ENCODE data around the gene DNAJC2. TPM values are rescaled to one million over a fixed set of nuclear protein-coding genes. Genes with fewer than 3 reads are reported as not detected.

DNAJC2 gene
- total RNA-seq: 27.7 and 30.9 TPM in 2 replicates

GRCh38 chr7:103344453-103345149 is at the start of gene DNAJC2:
Gene DNAJC2, minus strand, starts transcription at chr7:103344767. Its CDS starts 145 bp downstream, at chr7:103344622.

GRCh38 chr7:103347507-103348267 is 3.1 kb upstream of the DNAJC2 start, which contains the start of gene PSMC2:
Gene PSMC2, plus strand, starts transcription at chr7:103347643. Its CDS starts 69 bp downstream, at chr7:103347712.

GRCh38 chr7:103296901-103297836 is 47.4 kb downstream of the DNAJC2 start, which contains the start of gene PMPCB:
Gene PMPCB, plus strand, starts transcription at chr7:103297435. Its CDS starts 25 bp downstream, at chr7:103297460.

Other genes starting within 250 kb of the DNAJC2 start
- 2.7 and 10.4 TPM in 2 replicates for gene NAPEPLD, start 195.7 kb downstream of the DNAJC2 start, total RNA-seq
- gene PMPCB, start 47.3 kb downstream of the DNAJC2 start, total RNA-seq: 34.9 and 42.9 TPM in 2 replicates
- gene PSMC2, start 2.9 kb upstream of the DNAJC2 start, total RNA-seq: 209 and 227 TPM in 2 replicates
- not detected in 2 replicates for gene SLC26A5, start 101.4 kb upstream of the DNAJC2 start, total RNA-seq

All from nasal cavity respiratory epithelium epithelial cell of viscerocranial mucosa (primary cell).